AML-193 (cell line): ENCODE data around the gene NUPR1.
"Not testable (repeated sequence)": the region's sequence is repeated elsewhere in the genome, so short reads cannot be mapped to it uniquely, and the experiment has no call there.

Experiments used
- DNase-seq, 2 experiments: peaks; one replicate each; lab custom pipeline; 2025; lab: John Stamatoyannopoulos, UW

The NUPR1 gene, protein sequence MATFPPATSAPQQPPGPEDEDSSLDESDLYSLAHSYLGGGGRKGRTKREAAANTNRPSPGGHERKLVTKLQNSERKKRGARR

DNA sequence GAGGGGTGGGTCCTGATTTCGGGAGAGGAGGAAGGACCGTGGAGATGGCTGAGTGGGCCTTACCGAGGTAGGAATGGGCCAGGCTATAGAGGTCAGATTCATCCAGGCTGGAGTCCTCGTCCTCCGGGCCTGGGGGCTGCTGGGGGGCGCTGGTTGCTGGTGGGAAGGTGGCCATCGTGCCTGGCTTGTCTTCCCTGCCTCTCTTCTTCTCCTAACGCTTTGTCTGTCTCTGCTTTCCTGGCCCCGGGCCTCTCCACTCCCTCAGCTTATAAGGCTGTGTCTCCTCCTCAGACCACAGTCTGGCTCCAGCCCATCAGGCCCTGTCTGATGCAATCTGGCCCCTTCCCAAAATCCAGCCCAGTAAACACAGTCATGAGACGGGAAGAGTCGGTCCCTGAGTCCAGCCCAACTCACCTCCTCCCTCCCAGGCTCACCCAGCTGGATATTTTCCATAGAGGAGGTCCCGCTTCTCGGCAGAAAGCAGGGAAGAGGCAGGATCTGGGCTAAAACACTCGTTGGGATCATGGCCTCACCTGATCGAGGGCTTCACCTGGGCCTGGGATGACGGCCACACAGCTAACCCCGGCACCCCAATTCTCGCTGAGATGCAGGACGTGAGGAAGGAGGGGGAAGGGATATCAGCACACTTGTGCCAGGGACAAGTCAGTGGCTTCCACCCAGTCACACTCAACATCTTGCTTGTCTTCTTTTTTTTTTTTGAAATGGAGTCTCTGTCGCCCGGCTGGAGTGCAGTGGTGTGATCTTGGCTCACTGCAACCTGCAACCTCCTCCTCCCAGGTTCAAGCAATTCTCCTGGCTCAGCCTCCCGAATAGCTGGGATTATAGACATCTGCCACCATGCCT lies at the start of gene NUPR1:
Gene NUPR1 (minus strand): TSS at position 242 of the 864 bp plus-strand sequence. CDS start 67 bp downstream, at position 175.
- no peak for DNase-seq

DNA sequence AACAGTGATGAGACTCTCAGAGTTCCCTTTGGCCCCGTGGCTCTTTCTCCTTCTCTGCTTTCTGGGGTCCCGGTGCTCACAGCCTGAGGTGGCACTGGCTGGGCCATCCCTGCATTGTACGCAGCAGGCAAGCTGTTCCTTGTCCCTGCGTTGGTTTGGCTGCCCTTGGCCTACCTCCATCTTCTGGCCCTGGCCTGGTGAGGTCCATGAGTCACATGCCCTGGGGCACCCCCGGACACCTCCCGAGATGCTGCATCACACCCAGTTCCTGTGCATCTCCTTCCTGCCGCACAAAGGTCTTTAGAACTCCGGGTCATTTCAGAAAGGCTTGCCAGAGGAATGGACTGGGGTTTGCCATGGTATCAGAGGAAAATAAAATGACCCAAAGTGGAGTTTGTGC lies 48.6 kb upstream of the NUPR1 start:
- no peak for DNase-seq

DNA sequence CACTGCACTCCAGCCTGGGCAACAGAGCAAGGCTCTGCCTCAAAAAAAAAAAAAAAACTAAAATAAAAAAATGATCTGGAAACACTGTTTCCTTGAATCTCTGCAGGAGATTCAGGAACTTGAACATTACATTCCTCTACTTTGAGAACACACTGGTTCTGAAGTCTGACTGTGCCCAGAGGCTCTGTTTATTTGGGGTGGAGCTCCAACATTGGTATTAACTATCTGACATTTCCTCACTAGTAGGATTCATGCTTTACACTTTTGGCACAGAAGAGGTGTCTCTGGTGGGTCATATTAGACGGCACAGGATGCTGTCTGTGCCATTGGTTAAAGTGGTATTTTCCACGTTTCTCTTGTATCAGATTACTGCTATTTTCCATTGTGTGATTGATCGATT lies 47.7 kb upstream of the NUPR1 start:
- no peak for DNase-seq

- no peak for DNase-seq
Measured at GRCh38 chr16:28585674-28586073, 46.9 kb upstream of the NUPR1 start.

DNA sequence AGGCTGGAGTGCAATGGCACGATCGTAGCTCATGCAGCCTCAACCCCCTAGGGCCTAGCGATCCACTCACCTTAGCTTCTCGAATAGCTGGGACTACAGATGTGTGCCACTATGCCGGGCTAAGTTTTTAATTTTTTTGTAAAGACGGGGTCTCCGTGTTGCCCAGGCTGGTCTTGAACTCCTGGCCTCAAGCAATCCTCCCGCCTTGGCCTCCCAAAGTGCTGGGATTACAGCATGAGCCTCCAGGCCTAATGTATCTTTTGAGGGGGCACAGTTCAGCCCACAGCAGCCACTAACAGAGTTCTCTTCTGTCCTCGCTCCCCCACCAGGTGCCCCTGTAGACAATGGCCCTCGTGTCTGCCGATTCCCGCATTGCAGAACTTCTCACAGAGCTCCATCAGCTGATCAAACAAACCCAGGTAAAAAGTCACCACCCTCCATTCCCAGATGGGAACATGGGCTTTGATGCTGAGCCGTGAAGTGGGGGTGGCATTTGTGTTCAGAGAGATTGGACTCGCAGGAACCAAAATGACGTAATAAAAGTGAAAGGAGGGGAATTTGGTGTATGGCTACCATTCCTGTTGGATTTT lies 42.0 kb upstream of the NUPR1 start:
- no peak for DNase-seq

DNA sequence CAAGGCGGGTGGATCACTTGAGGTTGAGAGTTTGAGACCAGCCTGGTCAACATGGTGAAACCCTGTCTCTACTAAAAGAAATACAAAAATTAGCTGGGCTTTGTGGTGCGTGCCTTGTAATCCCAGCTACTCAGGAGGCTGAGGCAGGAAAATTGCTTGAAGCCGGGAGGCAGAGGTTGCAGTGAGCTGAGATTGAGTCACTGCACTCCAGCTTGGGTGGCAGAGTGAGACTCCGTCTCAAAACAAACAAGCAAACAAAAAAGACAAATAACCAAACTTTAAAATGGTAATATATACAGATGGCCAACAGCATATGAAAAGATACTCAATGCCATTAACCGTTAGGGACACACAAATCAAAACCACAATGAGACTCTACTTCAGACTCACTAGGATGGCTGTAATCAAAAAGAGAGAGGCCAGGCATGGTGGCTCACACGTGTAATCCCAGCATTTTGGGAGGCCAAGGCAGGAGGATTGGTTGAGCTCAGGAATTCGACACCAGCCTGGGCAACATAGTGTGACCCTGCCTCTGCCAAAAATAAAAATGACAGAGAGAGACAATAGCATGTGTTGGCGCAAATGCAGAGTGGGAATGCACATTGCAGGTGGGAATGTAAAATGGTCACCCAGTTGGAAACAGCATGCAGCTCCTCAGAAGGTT lies 36.8 kb upstream of the NUPR1 start:
- no peak for DNase-seq

DNA sequence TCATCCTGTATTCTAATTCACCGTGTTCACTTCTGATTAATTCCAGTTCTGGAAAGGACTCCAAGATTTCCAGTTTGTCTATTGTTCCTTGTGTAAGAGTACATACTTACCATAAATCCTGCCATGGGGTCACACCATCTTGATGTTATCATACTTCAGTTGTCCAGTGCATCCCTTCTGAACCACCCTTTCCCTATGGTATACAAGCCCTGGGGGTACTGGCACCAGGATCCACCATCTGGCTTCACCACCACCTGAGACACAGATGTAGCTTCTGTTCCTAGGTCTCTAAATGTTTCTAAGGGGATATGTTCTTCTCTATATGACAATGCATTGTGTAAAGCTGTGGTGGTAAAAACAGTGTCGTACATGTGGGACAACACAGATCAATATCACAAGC lies 36.2 kb upstream of the NUPR1 start:
- no peak for DNase-seq

DNA sequence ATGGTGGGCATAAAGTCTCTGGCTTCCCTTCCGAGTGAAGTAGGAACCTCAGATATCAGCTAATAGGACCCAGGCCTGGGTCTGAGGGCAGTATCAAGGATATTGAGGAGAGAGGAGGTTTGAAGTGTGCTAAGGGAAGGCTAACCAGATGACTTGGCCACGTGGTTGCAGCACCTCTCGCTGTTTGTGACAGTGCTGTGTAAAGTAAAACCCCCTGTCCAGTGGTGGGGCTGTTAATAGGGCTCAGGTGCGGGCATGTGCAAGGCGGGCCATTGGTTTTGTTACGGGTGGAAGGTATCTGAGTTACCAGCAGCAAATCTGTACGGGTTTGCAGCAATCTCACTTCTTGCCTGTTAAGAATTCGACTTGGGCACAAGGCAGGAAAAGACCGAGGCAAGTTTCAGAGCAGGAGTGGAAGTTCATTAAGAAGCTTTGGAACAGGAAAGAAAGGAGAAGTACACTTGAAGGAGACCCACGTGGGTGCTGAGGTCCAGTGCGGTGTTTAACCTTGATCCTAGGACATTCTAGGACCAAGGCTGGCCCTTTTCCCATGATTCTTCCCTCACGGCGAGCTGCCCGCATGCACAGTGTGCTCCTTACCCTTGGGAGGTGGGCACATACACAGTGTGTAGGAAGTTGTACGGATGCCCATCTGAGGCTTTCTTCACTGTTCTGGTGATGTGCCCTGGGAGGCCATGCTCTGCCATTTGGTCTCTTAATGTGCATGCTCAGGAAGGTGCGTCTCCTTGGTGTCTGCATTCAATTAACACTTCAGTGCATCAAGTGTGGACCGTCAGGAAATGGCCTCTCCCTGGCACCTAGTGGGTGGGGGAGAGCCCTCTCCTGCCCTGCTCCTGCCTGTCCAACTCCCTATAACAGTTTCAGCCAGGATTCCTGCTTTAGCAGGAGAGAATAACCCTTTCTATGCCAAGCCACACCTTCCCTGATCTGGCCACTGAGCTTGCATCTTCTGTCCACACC lies 35.3 kb upstream of the NUPR1 start:
- no peak for DNase-seq

- DNase-seq: no peak
Measured at GRCh38 chr16:28572696-28573510, 34.1 kb upstream of the NUPR1 start.

- no peak for DNase-seq
Measured at GRCh38 chr16:28569968-28570752, 31.4 kb upstream of the NUPR1 start.

DNA sequence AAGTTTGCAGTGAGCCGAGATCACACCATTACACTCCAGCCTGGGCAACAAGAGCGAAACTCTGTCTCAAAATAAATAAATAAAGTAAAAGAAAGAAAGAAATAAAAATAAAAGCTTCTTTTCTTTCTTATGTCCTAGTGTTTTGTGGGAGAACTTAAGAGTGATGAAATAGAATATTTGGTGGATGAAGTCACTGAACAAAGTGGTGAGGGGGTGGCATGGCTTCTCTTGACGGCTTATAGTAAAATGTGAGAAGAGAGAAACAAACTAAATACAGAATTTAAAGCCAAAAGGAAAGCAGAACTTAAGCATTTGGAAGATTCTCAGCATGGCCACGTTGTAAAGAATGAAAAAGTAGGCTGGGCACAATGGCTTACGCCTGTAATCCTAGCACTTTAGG lies 30.2 kb upstream of the NUPR1 start:
- DNase-seq: no peak

- DNase-seq: no peak
Measured at GRCh38 chr16:28567292-28567691, 28.5 kb upstream of the NUPR1 start.

- DNase-seq: not testable (repeated sequence)
Measured at GRCh38 chr16:28566233-28566925, 27.6 kb upstream of the NUPR1 start.

GRCh38 chr16:28563218-28563617 lies 24.4 kb upstream of the NUPR1 start:
- no peak for DNase-seq

GRCh38 chr16:28562199-28562598 lies 23.4 kb upstream of the NUPR1 start:
- no peak for DNase-seq

DNA sequence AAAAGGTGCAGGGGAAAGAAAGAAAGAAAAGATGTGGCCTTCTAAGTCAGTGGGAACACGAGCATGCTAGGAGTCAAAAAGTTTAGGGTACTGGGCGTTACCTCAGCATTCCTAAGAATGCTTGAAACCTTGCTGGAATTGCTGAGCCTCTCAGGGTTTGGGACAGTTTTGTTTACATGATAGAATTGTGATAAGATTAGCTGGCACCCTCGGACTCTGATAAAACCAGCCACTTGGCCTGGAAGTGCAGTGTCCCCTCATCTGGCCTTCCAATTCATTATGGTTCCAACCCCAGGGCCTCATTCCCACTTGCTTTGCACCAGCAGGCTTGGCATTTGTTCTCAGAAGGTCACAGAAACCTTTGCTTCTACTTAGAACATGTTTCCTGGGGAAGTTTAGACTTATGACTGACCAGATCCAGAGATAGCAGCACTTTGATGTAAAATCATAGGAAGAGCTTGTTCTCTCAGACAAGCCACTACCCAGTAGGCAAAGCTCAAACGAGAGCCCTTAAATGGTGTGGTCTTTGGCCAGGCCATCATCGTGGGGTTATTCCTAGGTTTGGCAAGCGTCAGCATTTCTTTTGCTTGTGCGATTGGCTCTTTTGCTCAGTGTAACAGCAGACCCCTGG lies 22.9 kb upstream of the NUPR1 start:
- no peak for DNase-seq

DNA sequence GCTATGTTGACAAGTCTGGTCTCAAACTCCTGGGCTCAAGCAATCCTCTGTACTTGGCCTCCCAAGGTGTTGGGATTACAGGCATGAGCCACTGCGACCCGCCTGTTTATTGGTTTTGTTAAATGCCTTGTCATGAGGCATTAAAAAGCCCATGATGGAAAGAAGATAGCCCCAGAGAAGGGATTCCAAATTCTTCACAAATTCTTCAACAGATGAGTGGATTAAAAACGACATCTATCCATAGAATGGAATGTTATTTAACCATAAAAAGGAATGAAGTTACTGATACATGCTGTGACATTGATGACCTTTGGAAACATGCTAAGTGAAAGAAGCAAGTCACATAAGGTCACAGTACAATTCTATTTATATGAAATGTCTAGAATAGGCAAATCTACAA lies 19.7 kb upstream of the NUPR1 start:
- no peak for DNase-seq

DNA sequence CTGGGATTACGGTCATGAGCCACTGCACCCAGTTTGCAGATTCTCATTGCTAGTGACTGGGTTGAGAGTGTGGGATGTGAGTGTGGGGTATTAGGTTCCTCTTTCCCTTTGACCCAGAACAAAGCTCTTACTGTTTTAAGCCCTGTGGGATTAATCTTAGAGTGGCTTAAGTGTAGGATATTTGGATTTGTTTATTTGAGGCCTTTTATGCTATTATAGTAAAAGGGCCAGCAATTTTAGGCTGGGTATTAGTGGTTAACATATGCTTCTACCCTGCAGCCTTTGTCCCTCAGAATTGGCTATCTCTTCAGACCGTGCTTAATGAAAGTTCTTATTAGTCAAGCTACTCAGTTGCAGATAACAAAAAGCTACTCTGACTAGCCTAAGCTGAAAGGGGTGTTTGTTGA lies 18.1 kb upstream of the NUPR1 start:
- no peak for DNase-seq

GRCh38 chr16:28555561-28555960 lies 16.8 kb upstream of the NUPR1 start:
- DNase-seq: no peak
